Mesendoderm (in vitro differentiated cells): ENCODE measurements around the gene ABCC1.

Source experiments
- DNase-seq: peaks from one replicate; pipeline ENCODE4 v3.0.0; 2013
- H2AK5ac ChIP-seq: 2 replicates; pipeline ENCODE4 v1.6.1; 2013; ENCODE audit warnings: low read length, inconsistent platforms
- H2BK120ac ChIP-seq: 2 replicates; pipeline ENCODE4 v1.6.1; 2013; ENCODE audit warnings: low read depth, mild to moderate bottlenecking, low read length, moderate library complexity, mixed read lengths
- H2BK15ac ChIP-seq: replicated peaks from 2 replicates; pipeline ENCODE4 v1.6.1; 2013; ENCODE audit warnings: low read depth, mild to moderate bottlenecking, moderate library complexity
- H2BK5ac ChIP-seq: 2 replicates; pipeline ENCODE4 v1.6.1; 2013; ENCODE audit warnings: low read length, inconsistent platforms
- H3K18ac ChIP-seq: 2 replicates; pipeline ENCODE4 v1.6.1; 2013; ENCODE audit warnings: mild to moderate bottlenecking, low read length, mixed read lengths
- H3K23ac ChIP-seq: one replicate; pipeline ENCODE4 v1.6.1; 2013; ENCODE audit warnings: low read length
- H3K27ac ChIP-seq: 2 replicates; pipeline ENCODE4 v1.5.1; 2013; ENCODE audit warnings: low read depth, mild to moderate bottlenecking, inconsistent platforms, low read length, moderate library complexity
- H3K27me3 ChIP-seq: 2 replicates; pipeline ENCODE4 v1.6.1; 2013; ENCODE audit warnings: low read length, control low read depth, mild to moderate bottlenecking, inconsistent platforms; ENCODE audit not compliant: insufficient read depth, poor library complexity
- H3K36me3 ChIP-seq: 2 replicates; pipeline ENCODE4 v1.6.1; 2013; ENCODE audit warnings: low read length, inconsistent platforms; ENCODE audit not compliant: control insufficient read depth, insufficient read depth
- H3K4ac ChIP-seq: one replicate; pipeline ENCODE4 v1.6.1; 2013; ENCODE audit warnings: low read depth, mild to moderate bottlenecking, low read length, moderate library complexity
- H3K4me1 ChIP-seq: 2 replicates; pipeline ENCODE4 v1.6.1; 2013; ENCODE audit warnings: low read depth, low read length, inconsistent platforms; ENCODE audit not compliant: control insufficient read depth
- H3K4me2 ChIP-seq: 2 replicates; pipeline ENCODE4 v1.6.1; 2013; ENCODE audit warnings: low read length
- H3K4me3 ChIP-seq: 2 replicates; pipeline ENCODE4 v1.5.1; 2013; ENCODE audit warnings: mild to moderate bottlenecking, low read length
- H3K56ac ChIP-seq: one replicate; pipeline ENCODE4 v1.6.1; 2013; ENCODE audit warnings: low read length
- H3K79me1 ChIP-seq: 2 replicates; pipeline ENCODE4 v1.6.1; 2013; ENCODE audit warnings: low read length, inconsistent platforms
- H3K79me2 ChIP-seq: 2 replicates; pipeline ENCODE4 v1.6.1; 2013; ENCODE audit warnings: mild to moderate bottlenecking, low read length; ENCODE audit not compliant: control insufficient read depth, insufficient read depth
- H3K9ac ChIP-seq: 2 replicates; pipeline ENCODE4 v1.6.1; 2013; ENCODE audit warnings: low read length, inconsistent platforms
- H4K5ac ChIP-seq: one replicate; pipeline ENCODE4 v1.6.1; 2013; ENCODE audit warnings: low read length
- H4K8ac ChIP-seq: one replicate; pipeline ENCODE4 v1.6.1; 2013; ENCODE audit warnings: low read depth, mild to moderate bottlenecking, control low read depth, low read length, moderate library complexity
- WGBS: extraction: QIAGEN DNeasy Blood & Tissue Kit; methylation state at CpG from one replicate; pipeline ENCODE4 v1.1.7; 2013; ENCODE audit warnings: low lambda C conversion rate, missing lambda C conversion rate; ENCODE audit not compliant: insufficient coverage; ENCODE audit errors: extremely low coverage; 5-methylcytosine and 5-hydroxymethylcytosine counted together

ABCC1 gene

GRCh38 chr16:16109453-16110110 lies 160.2 kb downstream of the ABCC1 start:
- DNase-seq = peak; percentile 46
- H2AK5ac ChIP-seq = no peak overlapping the region
- no peaks in the 10 kb centered on the region for H3K4me1 ChIP-seq
- H3K56ac ChIP-seq = no peak overlapping the region
- no peak overlapping the region for H3K4ac ChIP-seq
- H4K8ac ChIP-seq = no peak overlapping the region
- H3K4me3 ChIP-seq = no peak overlapping the region
- H3K27me3 ChIP-seq = no peaks in the 10 kb centered on the region
- no peak overlapping the region for H3K18ac ChIP-seq
- H3K79me2 ChIP-seq = no peaks in the 10 kb centered on the region
- peaks cover 11% of the 10 kb centered on the region for H3K36me3 ChIP-seq
- no peak overlapping the region for H2BK15ac ChIP-seq
- H2BK120ac ChIP-seq = no peak overlapping the region
- no CpG with 5 or more reads among the region's 8 CpGs for WGBS
- no peak overlapping the region for H2BK5ac ChIP-seq
- H3K4me2 ChIP-seq = no peak overlapping the region
- H3K23ac ChIP-seq = no peak overlapping the region
- no peak overlapping the region for H4K5ac ChIP-seq
- no peak overlapping the region for H3K27ac ChIP-seq
- H3K9ac ChIP-seq = no peak overlapping the region
- no peaks in the 10 kb centered on the region for H3K79me1 ChIP-seq

- Histone ChIP-seq H3K4me3 (no peak overlapping the region), H3K18ac (no peak overlapping the region), H3K4me2 (no peak overlapping the region), H3K23ac (no peak overlapping the region), H2BK15ac (no peak overlapping the region), H4K8ac (no peak overlapping the region), H3K4ac (no peak overlapping the region), H3K27ac (no peak overlapping the region), H2BK120ac (no peak overlapping the region), H4K5ac (no peak overlapping the region), H3K36me3 (peaks cover 11% of the 10 kb centered on the region), H3K9ac (no peak overlapping the region), H3K56ac (no peak overlapping the region), H3K27me3 (no peaks in the 10 kb centered on the region), H2BK5ac (no peak overlapping the region), H3K79me1 (no peaks in the 10 kb centered on the region), H3K79me2 (no peaks in the 10 kb centered on the region), H3K4me1 (no peaks in the 10 kb centered on the region), H2AK5ac (no peak overlapping the region)
- no CpG with 5 or more reads among the region's 9 CpGs for WGBS
- DNase-seq = no peak
Measured at GRCh38 chr16:16110111-16110490, 160.7 kb downstream of the ABCC1 start.

- H3K27ac ChIP-seq = no peak overlapping the region
- peaks cover 9% of the 10 kb centered on the region for H3K36me3 ChIP-seq
- H3K79me1 ChIP-seq = no peaks in the 10 kb centered on the region
- no peak overlapping the region for H3K9ac ChIP-seq
- no peak for DNase-seq
- no peak overlapping the region for H3K4me2 ChIP-seq
- no peaks in the 10 kb centered on the region for H3K79me2 ChIP-seq
- no peak overlapping the region for H2BK120ac ChIP-seq
- no CpG with 5 or more reads among the region's 4 CpGs for WGBS
- H2AK5ac ChIP-seq = no peak overlapping the region
- no peak overlapping the region for H4K8ac ChIP-seq
- no peak overlapping the region for H3K4ac ChIP-seq
- H2BK15ac ChIP-seq = no peak overlapping the region
- no peak overlapping the region for H3K56ac ChIP-seq
- no peak overlapping the region for H4K5ac ChIP-seq
- no peaks in the 10 kb centered on the region for H3K4me1 ChIP-seq
- H3K18ac ChIP-seq = no peak overlapping the region
- no peak overlapping the region for H3K4me3 ChIP-seq
- H3K27me3 ChIP-seq = no peaks in the 10 kb centered on the region
- H2BK5ac ChIP-seq = no peak overlapping the region
- H3K23ac ChIP-seq = no peak overlapping the region
Measured at GRCh38 chr16:16111639-16112038, 162.2 kb downstream of the ABCC1 start.

- Histone ChIP-seq H3K79me1 (no peaks in the 10 kb centered on the region), H3K4ac (no peak overlapping the region), H3K27me3 (no peaks in the 10 kb centered on the region), H3K9ac (no peak overlapping the region), H3K18ac (no peak overlapping the region), H3K36me3 (peaks cover 12% of the 10 kb centered on the region), H3K4me3 (no peak overlapping the region), H3K56ac (no peak overlapping the region), H3K27ac (no peak overlapping the region), H4K5ac (no peak overlapping the region), H2BK5ac (no peak overlapping the region), H3K4me1 (no peaks in the 10 kb centered on the region), H3K4me2 (no peak overlapping the region), H2BK15ac (no peak overlapping the region), H2BK120ac (no peak overlapping the region), H2AK5ac (no peak overlapping the region), H3K23ac (no peak overlapping the region), H3K79me2 (no peaks in the 10 kb centered on the region), H4K8ac (no peak overlapping the region)
- no peak for DNase-seq
- WGBS = no CpG with 5 or more reads among the region's 8 CpGs
Measured at GRCh38 chr16:16112450-16113053, 163.1 kb downstream of the ABCC1 start.

GRCh38 chr16:16113076-16113475 lies 163.7 kb downstream of the ABCC1 start:
- no peaks in the 10 kb centered on the region for H3K4me1 ChIP-seq
- no peak overlapping the region for H3K23ac ChIP-seq
- H3K4me2 ChIP-seq = no peak overlapping the region
- H2BK15ac ChIP-seq = no peak overlapping the region
- no peaks in the 10 kb centered on the region for H3K27me3 ChIP-seq
- no peak overlapping the region for H3K4ac ChIP-seq
- H4K8ac ChIP-seq = no peak overlapping the region
- H2AK5ac ChIP-seq = no peak overlapping the region
- H2BK5ac ChIP-seq = no peak overlapping the region
- no peak overlapping the region for H3K18ac ChIP-seq
- no peaks in the 10 kb centered on the region for H3K79me2 ChIP-seq
- H2BK120ac ChIP-seq = no peak overlapping the region
- no peak overlapping the region for H3K4me3 ChIP-seq
- H3K36me3 ChIP-seq = peaks cover 13% of the 10 kb centered on the region
- WGBS = no CpG with 5 or more reads among the region's 8 CpGs
- no peaks in the 10 kb centered on the region for H3K79me1 ChIP-seq
- no peak overlapping the region for H3K9ac ChIP-seq
- no peak overlapping the region for H3K56ac ChIP-seq
- no peak overlapping the region for H3K27ac ChIP-seq
- no peak for DNase-seq
- H4K5ac ChIP-seq = no peak overlapping the region

- H2BK5ac ChIP-seq = no peak overlapping the region
Measured at GRCh38 chr16:16116841-16117240, 167.4 kb downstream of the ABCC1 start.

More at GRCh38 chr16:16116841-16117240, 167.4 kb downstream of the ABCC1 start:
- Histone ChIP-seq H3K56ac (no peak overlapping the region), H4K8ac (no peak overlapping the region), H3K4me2 (no peak overlapping the region), H3K36me3 (peaks cover 12% of the 10 kb centered on the region), H3K23ac (no peak overlapping the region), H3K9ac (no peak overlapping the region), H3K4me3 (no peak overlapping the region), H2BK120ac (no peak overlapping the region), H4K5ac (no peak overlapping the region), H3K18ac (no peak overlapping the region), H3K27me3 (no peaks in the 10 kb centered on the region), H2BK15ac (no peak overlapping the region), H3K4me1 (no peaks in the 10 kb centered on the region), H3K79me1 (no peaks in the 10 kb centered on the region), H3K4ac (no peak overlapping the region), H3K79me2 (no peaks in the 10 kb centered on the region), H2AK5ac (no peak overlapping the region), H3K27ac (no peak overlapping the region)
- DNase-seq = no peak
- WGBS = no CpG with 5 or more reads among the region's 7 CpGs
